Heart left ventricle (tissue), 13 donors: ENCODE data around the gene BNIPL.

ENCODE experiments used
- POLR2A ChIP-seq, 2 donors: fragments of 450-650 bp; IDR thresholded peaks; one replicate each; pipeline ENCODE4 v1.6.1; 2017; ENCODE audit warnings: antibody characterized with exemption in 2 of 2, mild to moderate bottlenecking in 2 of 2, moderate library complexity in 2 of 2
- TF ChIP-seq, protein P1 (sequence below), 12 donors: fragments of 200-600 bp; sonication (generic) in 4 of 12; IDR thresholded peaks; one replicate each; pipeline versions ENCODE4 v1.5.0 to v1.8.0; 2018 to 2022; ENCODE audit warnings: antibody characterized with exemption in 12 of 12, mild to moderate bottlenecking in 5 of 12
- donor health status: ischemic (EF 13 %, LVEDD 7.1; RV severe dilation, severe dysfunction).
- donor health status: DM: no; HTN: yes; CAD: no.
- donor health status: DM: no; HTN: no; CAD: no.
- donor health status: ischemic (EF 25% LVEDD 6.9; RV normal size, moderate dysfunction).
- donor health status: ischemic (EF 25% LVEDD 5.7; RV mildly dilated, moderate dysfunction).
- donor health status: ischemic (EF 35%, LVEDD 5.7; RV mildly dilated, moderate dysfunction).
- donor health status: nonischemic (EF 11% LVEDD 7.7; RV severe dilation, severe dysfunction).
- donor health status: DM: yes; HTN: yes; CAD: no.
- donor health status: PGD.
- donor health status: ischemic (EF 29% LVEDD 5.4; RV normal size, mild dysfunction).
- donor health status: nonischemic (EF 23%, LVEDD 6.1; RV moderate dilation, normal function).

DNA sequence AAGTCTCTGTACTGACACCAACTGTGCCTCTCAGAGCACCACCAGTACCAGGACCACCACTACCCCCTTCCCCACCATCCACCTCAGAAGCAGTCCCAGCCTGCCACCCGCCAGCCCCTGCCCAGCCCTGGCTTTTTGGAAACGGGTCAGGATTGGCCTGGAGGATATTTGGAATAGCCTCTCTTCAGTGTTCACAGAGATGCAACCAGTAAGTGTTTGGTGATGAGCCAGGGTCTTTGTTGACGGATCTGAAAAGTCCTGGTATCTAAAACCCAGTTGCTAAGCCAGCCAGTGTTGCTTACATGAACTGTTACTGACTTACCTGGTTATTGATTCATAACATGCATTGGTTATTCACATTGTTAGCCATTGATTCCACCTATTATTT is 12.3 kb downstream of the BNIPL start:
- TF ChIP-seq, protein P1, sequence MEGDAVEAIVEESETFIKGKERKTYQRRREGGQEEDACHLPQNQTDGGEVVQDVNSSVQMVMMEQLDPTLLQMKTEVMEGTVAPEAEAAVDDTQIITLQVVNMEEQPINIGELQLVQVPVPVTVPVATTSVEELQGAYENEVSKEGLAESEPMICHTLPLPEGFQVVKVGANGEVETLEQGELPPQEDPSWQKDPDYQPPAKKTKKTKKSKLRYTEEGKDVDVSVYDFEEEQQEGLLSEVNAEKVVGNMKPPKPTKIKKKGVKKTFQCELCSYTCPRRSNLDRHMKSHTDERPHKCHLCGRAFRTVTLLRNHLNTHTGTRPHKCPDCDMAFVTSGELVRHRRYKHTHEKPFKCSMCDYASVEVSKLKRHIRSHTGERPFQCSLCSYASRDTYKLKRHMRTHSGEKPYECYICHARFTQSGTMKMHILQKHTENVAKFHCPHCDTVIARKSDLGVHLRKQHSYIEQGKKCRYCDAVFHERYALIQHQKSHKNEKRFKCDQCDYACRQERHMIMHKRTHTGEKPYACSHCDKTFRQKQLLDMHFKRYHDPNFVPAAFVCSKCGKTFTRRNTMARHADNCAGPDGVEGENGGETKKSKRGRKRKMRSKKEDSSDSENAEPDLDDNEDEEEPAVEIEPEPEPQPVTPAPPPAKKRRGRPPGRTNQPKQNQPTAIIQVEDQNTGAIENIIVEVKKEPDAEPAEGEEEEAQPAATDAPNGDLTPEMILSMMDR (IDR thresholded peaks at IDR 0.05), result peak in 4 of 12 donors; percentile 45 to 54 (median 50)
- peak in 1 of 2 donors; percentile 42 for TF ChIP-seq POLR2A (IDR thresholded peaks at IDR 0.05)
